Measurements from ENCODE around the gene IGHMBP2. TPM values are rescaled to one million over a fixed set of nuclear protein-coding genes. Genes with fewer than 3 reads are reported as not detected.
A peak's percentile ranks its signal among the peaks of the same experiment; 100 is the strongest.

IGHMBP2 gene
- total RNA-seq, 1 donor from 2014 or later: 8.7 TPM

- no peak overlapping the region for H3K4me3 ChIP-seq (ENCODE audit: low read depth, low read length)
- TF ChIP-seq CTCF (IDR thresholded peaks at IDR 0.05; ENCODE audit: insufficient read depth, low read length, severe bottlenecking): no peak
- H3K36me3 ChIP-seq (ENCODE audit: control insufficient read depth, insufficient read depth, low read length): peaks cover 13% of the 10 kb centered on the region
- DNase-seq (ENCODE audit: low read depth) (no peak), FAIRE-seq (no peak)
- H3K27me3 ChIP-seq (ENCODE audit: control insufficient read depth, insufficient read depth, low read length): no peaks in the 10 kb centered on the region
Observed at GRCh38 chr11:68936358-68936636, 32.6 kb downstream of the IGHMBP2 start.

GRCh38 chr11:68936676-68937620 lies 33.3 kb downstream of the IGHMBP2 start:
- DNase-seq (ENCODE audit: low read depth) (no peak), FAIRE-seq (no peak)
- no peak overlapping the region for H3K4me3 ChIP-seq (ENCODE audit: low read depth, low read length)
- TF ChIP-seq CTCF (IDR thresholded peaks at IDR 0.05; ENCODE audit: insufficient read depth, low read length, severe bottlenecking): no peak
- no peaks in the 10 kb centered on the region for H3K27me3 ChIP-seq (ENCODE audit: control insufficient read depth, insufficient read depth, low read length)
- H3K36me3 ChIP-seq (ENCODE audit: control insufficient read depth, insufficient read depth, low read length): peaks cover 13% of the 10 kb centered on the region

GRCh38 chr11:68938088-68938487 lies 34.4 kb downstream of the IGHMBP2 start:
- Histone ChIP-seq H3K4me3 (ENCODE audit: low read depth, low read length) (no peak overlapping the region), H3K36me3 (ENCODE audit: control insufficient read depth, insufficient read depth, low read length) (peaks cover 10% of the 10 kb centered on the region), H3K27me3 (ENCODE audit: control insufficient read depth, insufficient read depth, low read length) (no peaks in the 10 kb centered on the region)
- no peak for TF ChIP-seq CTCF (IDR thresholded peaks at IDR 0.05; ENCODE audit: insufficient read depth, low read length, severe bottlenecking)
- FAIRE-seq: no peak
- DNase-seq (ENCODE audit: low read depth): no peak

GRCh38 chr11:68938816-68939582 lies 35.3 kb downstream of the IGHMBP2 start:
- FAIRE-seq: peak; percentile 55
- peaks cover 7% of the 10 kb centered on the region for H3K36me3 ChIP-seq (ENCODE audit: control insufficient read depth, insufficient read depth, low read length)
- no peak for TF ChIP-seq CTCF (IDR thresholded peaks at IDR 0.05; ENCODE audit: insufficient read depth, low read length, severe bottlenecking)

GRCh38 chr11:68939583-68940555 lies 36.2 kb downstream of the IGHMBP2 start:
- Histone ChIP-seq H3K27me3 (ENCODE audit: control insufficient read depth, insufficient read depth, low read length) (no peaks in the 10 kb centered on the region), H3K36me3 (ENCODE audit: control insufficient read depth, insufficient read depth, low read length) (peaks cover 6% of the 10 kb centered on the region)
- no peak for DNase-seq (ENCODE audit: low read depth)

More at GRCh38 chr11:68938816-68939582, 35.3 kb downstream of the IGHMBP2 start:
- no peak overlapping the region for H3K4me3 ChIP-seq (ENCODE audit: low read depth, low read length)
- H3K27me3 ChIP-seq (ENCODE audit: control insufficient read depth, insufficient read depth, low read length): no peaks in the 10 kb centered on the region
- DNase-seq (ENCODE audit: low read depth): no peak

More at GRCh38 chr11:68939583-68940555, 36.2 kb downstream of the IGHMBP2 start:
- no peak for TF ChIP-seq CTCF (IDR thresholded peaks at IDR 0.05; ENCODE audit: insufficient read depth, low read length, severe bottlenecking)
- no peak overlapping the region for H3K4me3 ChIP-seq (ENCODE audit: low read depth, low read length)
- FAIRE-seq: no peak

All from bronchial epithelial cell (primary cell).